Kidney epithelial cell (primary cell): ENCODE results near the gene MACF1. TPM values are rescaled to one million over a fixed set of nuclear protein-coding genes. Genes with fewer than 3 reads are reported as not detected.
"Not testable (repeated sequence)": the region's sequence is repeated elsewhere in the genome, so short reads cannot be mapped to it uniquely, and the experiment has no call there.

Source experiments
- DNase-seq: peaks from one replicate; pipeline ENCODE4 v3.0.0-alpha.2; 2010; ENCODE audit warnings: low read depth
- H3K27me3 ChIP-seq: 2 replicates; pipeline ENCODE4 v1.6.0; 2011; ENCODE audit warnings: low read length; ENCODE audit not compliant: control insufficient read depth, insufficient read depth
- H3K36me3 ChIP-seq: 2 replicates; pipeline ENCODE4 v1.5.1; 2011; ENCODE audit warnings: low read length; ENCODE audit not compliant: control insufficient read depth, insufficient read depth
- H3K4me3 ChIP-seq: 2 replicates; pipeline ENCODE4 v1.5.1; 2011; ENCODE audit warnings: low read depth, mild to moderate bottlenecking, control low read depth, low read length
- total RNA-seq: library from RNA; depleted of rRNA; stranded (reverse); fragments of >200 nt; gene quantifications from 2 replicates; pipeline ENCODE4 v1.2.3, GENCODE V29; 2015
- TF ChIP-seq, protein P1 (sequence below): IDR thresholded peaks from 2 replicates; pipeline ENCODE4 v1.5.1; 2011; ENCODE audit warnings: mild to moderate bottlenecking, moderate library complexity, low read length, control low read depth, inconsistent platforms; ENCODE audit not compliant: insufficient read depth, poor library complexity, severe bottlenecking

MACF1 gene
- total RNA-seq, 1 donor from 2014 or later = 279 TPM

DNA sequence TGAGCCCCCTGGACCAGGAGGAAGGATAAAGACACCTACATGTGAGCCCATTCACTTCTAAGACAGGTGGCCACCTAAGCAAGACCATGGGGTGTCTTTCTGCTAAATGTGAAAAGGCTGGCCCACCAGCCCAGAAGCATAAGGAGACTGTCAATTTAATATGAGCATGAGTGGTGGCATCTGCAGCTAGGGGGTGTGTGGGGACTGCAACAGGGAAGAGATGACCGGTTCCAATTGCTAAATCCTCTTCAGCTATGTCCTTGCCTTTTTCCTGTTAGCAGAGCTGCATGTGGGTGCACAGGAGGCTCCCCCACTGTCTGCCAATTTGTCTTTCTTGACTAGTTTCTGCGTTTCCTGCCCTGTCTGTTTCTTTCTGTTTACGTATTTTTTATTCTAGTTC, 264.7 kb downstream of the MACF1 start:
- H3K27me3 ChIP-seq = no peaks in the 10 kb centered on the region
- H3K4me3 ChIP-seq = no peak overlapping the region
- no peak for DNase-seq
- H3K36me3 ChIP-seq = peaks cover 2% of the 10 kb centered on the region
- TF ChIP-seq, protein P1, sequence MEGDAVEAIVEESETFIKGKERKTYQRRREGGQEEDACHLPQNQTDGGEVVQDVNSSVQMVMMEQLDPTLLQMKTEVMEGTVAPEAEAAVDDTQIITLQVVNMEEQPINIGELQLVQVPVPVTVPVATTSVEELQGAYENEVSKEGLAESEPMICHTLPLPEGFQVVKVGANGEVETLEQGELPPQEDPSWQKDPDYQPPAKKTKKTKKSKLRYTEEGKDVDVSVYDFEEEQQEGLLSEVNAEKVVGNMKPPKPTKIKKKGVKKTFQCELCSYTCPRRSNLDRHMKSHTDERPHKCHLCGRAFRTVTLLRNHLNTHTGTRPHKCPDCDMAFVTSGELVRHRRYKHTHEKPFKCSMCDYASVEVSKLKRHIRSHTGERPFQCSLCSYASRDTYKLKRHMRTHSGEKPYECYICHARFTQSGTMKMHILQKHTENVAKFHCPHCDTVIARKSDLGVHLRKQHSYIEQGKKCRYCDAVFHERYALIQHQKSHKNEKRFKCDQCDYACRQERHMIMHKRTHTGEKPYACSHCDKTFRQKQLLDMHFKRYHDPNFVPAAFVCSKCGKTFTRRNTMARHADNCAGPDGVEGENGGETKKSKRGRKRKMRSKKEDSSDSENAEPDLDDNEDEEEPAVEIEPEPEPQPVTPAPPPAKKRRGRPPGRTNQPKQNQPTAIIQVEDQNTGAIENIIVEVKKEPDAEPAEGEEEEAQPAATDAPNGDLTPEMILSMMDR = no peak

DNA sequence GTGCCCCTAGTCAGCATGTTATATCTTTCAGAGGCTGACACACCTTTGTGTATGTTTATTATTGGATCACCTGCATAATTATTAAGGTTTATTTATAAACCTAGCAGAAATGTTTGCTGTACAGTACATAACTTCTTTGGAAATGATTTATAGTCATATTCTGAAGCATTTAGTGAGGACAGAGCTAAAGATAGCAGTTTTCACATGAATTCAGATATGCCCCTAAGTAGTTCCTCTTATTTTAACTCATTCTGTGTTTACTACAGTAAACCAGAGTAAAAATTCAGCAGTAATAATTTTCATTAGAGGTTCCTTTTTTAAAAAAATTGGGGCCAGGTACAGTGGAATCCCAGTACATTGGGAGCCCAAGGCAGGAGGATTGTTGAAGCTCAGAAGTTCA, 265.5 kb downstream of the MACF1 start:
- no peaks in the 10 kb centered on the region for H3K27me3 ChIP-seq
- H3K36me3 ChIP-seq = peaks cover 2% of the 10 kb centered on the region
- no peak overlapping the region for H3K4me3 ChIP-seq
- TF ChIP-seq, protein P1 = no peak
- no peak for DNase-seq

DNA sequence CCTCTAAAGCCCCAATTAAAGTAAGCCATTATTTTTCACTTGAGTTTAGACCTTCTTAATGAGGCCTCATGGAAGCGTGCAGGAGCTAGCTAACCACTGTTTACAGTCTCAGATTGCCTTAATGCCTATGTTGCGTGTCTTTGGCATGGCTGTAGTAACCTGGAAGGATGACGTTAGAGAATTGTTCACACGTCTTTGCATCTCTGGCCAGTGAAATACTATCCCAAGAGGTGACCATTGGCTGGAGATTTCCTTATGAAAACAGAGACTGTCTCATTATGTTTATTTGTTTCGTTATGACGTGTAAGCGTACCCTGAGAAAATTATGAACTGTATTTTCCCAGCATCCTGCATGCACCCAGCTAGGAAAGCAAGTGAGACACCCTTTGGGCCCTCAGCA, 268.3 kb downstream of the MACF1 start:
- Histone ChIP-seq H3K27me3 (no peaks in the 10 kb centered on the region), H3K4me3 (no peak overlapping the region), H3K36me3 (peaks cover 5% of the 10 kb centered on the region)
- DNase-seq = no peak
- TF ChIP-seq, protein P1 = no peak

DNA sequence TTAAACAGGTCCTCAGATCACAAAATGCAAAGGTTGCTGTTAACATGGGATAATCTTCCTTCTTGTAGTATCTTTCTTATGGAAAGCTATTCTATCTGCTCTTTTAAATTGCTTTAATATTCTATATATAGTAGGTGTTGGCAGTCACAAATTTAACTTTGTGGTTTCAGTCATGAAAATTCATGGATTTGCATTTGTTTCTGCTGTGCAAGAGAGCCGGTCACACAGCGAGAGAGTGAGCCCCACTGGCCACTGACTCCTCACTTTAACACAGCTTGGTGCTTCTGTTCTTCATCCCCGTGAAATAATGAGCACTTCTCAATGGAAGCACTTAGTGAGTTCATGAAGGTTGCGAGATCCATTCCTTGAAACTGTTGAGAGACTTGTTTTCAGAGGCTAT, 268.8 kb downstream of the MACF1 start:
- no peak overlapping the region for H3K4me3 ChIP-seq
- peaks cover 5% of the 10 kb centered on the region for H3K36me3 ChIP-seq
- H3K27me3 ChIP-seq = no peaks in the 10 kb centered on the region
- TF ChIP-seq, protein P1 = no peak
- no peak for DNase-seq

DNA sequence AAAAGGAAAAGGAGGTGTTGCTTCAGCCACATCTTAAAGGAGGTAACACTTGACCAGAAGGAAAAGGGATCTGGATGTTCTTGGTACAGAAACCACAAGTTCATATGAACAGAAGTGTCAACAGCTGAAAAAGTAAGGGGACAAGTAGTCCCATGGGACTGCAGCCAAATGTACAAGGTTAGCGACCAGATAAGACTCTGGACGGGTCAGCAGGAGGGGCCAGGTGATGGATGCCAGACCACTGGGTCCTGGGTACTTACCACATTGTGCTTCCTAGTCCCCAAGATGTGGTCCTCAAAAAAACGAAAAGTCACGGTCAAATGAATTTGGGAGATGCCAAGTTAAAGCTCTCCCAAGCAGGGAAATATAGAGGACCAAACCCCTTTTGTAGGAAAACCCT, 270.3 kb downstream of the MACF1 start:
- TF ChIP-seq, protein P1 = no peak
- no peak for DNase-seq
- no peaks in the 10 kb centered on the region for H3K27me3 ChIP-seq
- no peak overlapping the region for H3K4me3 ChIP-seq
- peaks cover 2% of the 10 kb centered on the region for H3K36me3 ChIP-seq

DNA sequence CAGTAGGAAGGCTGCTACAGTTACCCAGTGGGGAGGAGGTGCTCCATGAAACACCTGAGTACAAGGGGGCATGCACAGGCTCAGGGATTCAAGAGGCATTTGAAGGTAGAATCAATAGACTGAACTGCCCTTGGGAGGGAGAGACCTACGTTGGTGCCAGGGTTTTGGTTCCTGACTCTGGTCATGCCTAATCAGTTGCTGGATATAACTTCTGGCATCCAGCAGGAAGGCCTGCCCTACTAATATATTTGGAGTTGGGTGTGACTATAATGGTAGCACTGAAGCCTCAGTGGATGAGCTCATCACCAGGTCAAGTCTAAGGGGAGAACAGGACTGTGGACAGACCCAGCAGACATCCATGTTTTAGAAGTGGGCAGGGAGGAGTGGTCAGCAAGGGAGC, 271.1 kb downstream of the MACF1 start:
- H3K4me3 ChIP-seq, H3K27me3 ChIP-seq, DNase-seq, H3K36me3 ChIP-seq: not testable (repeated sequence)
